Nephron progenitor cell (in vitro differentiated cells): Measurements from ENCODE around the gene LHFPL2.

Source experiments
- DNase-seq: peaks from one replicate; pipeline ENCODE4 v3.0.0; 2021
- H3K27ac Mint-ChIP-seq: 2 replicates; pipeline ENCODE4 v1.8.0; 2021; ENCODE audit warnings: mild to moderate bottlenecking, moderate library complexity, mixed read lengths
- H3K27me3 Mint-ChIP-seq: 2 replicates; pipeline ENCODE4 v1.8.0; 2021; ENCODE audit warnings: mild to moderate bottlenecking, low read depth, mixed read lengths; ENCODE audit not compliant: poor library complexity
- H3K36me3 Mint-ChIP-seq: 2 replicates; pipeline ENCODE4 v1.8.0; 2021; ENCODE audit warnings: low read depth, mixed read lengths
- H3K4me1 Mint-ChIP-seq: 2 replicates; pipeline ENCODE4 v1.8.0; 2021; ENCODE audit warnings: mixed read lengths
- H3K4me3 Mint-ChIP-seq: 2 replicates; pipeline ENCODE4 v1.8.0; 2021; ENCODE audit warnings: mild to moderate bottlenecking, moderate library complexity, mixed read lengths
- H3K9me3 Mint-ChIP-seq: 2 replicates; pipeline ENCODE4 v1.8.0; 2021; ENCODE audit warnings: mild to moderate bottlenecking, moderate library complexity, mixed read lengths
- TF ChIP-seq, protein P1 (sequence below): fragments of 200-600 bp; sonication (generic); IDR thresholded peaks from 2 replicates; pipeline ENCODE4 v1.5.0; 2021; ENCODE audit warnings: antibody characterized with exemption

LHFPL2 gene

DNA sequence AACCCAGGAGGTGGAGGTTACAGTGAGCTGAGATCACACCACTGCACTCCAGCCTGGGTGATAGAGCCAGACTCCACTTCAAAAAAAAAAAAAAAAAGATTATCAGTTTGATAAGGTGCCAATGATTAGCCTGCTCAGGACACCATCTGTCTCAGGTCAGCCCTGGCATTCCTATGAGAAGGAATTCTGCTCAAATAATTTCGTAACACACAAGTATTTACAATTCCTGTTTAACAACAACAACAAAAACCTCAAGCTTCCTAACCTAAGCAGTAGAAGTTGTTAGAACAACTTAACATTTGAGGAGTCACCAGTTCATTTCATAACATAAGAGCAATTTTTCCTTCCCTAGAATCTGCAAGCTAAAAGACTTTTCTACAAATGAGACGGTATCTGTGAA lies 85.0 kb downstream of the LHFPL2 start:
- Mint-ChIP-seq H3K36me3 (peaks cover 70% of the 10 kb centered on the region), H3K9me3 (no peaks in the 10 kb centered on the region), H3K27me3 (no peaks in the 10 kb centered on the region), H3K27ac (no peak overlapping the region), H3K4me1 (peaks cover 54% of the 10 kb centered on the region), H3K4me3 (no peak overlapping the region)
- TF ChIP-seq, protein P1, sequence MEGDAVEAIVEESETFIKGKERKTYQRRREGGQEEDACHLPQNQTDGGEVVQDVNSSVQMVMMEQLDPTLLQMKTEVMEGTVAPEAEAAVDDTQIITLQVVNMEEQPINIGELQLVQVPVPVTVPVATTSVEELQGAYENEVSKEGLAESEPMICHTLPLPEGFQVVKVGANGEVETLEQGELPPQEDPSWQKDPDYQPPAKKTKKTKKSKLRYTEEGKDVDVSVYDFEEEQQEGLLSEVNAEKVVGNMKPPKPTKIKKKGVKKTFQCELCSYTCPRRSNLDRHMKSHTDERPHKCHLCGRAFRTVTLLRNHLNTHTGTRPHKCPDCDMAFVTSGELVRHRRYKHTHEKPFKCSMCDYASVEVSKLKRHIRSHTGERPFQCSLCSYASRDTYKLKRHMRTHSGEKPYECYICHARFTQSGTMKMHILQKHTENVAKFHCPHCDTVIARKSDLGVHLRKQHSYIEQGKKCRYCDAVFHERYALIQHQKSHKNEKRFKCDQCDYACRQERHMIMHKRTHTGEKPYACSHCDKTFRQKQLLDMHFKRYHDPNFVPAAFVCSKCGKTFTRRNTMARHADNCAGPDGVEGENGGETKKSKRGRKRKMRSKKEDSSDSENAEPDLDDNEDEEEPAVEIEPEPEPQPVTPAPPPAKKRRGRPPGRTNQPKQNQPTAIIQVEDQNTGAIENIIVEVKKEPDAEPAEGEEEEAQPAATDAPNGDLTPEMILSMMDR: no peak
- DNase-seq: no peak

GRCh38 chr5:78562714-78563330 lies 85.8 kb downstream of the LHFPL2 start:
- H3K9me3 Mint-ChIP-seq: no peaks in the 10 kb centered on the region
- H3K27ac Mint-ChIP-seq: peak overlapping the region; percentile 91
- H3K4me3 Mint-ChIP-seq: no peak overlapping the region
- DNase-seq: no peak
- TF ChIP-seq, protein P1: no peak
- H3K27me3 Mint-ChIP-seq: no peaks in the 10 kb centered on the region
- peaks cover 46% of the 10 kb centered on the region for H3K4me1 Mint-ChIP-seq
- peaks cover 75% of the 10 kb centered on the region for H3K36me3 Mint-ChIP-seq

DNA sequence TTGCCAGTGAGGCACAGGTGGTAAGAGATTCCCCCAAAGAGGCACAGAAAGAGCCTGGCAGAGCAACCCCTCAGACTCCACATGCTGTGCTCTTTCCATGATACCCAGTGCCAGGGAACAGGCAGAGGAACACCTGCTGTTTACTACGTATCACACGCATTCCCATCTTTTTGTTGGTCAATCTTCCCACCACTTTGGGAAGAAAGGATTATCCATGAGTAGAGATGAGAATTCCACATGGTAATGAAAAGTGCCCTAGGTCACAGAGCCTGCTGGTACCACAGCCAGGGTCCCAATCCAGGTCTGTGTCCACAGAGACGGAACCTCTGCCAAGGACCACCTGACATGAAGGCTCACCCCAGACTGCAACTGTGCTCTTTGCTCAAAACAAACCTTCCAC lies 86.6 kb downstream of the LHFPL2 start:
- TF ChIP-seq, protein P1: no peak
- no peak overlapping the region for H3K4me3 Mint-ChIP-seq
- DNase-seq: no peak

DNA sequence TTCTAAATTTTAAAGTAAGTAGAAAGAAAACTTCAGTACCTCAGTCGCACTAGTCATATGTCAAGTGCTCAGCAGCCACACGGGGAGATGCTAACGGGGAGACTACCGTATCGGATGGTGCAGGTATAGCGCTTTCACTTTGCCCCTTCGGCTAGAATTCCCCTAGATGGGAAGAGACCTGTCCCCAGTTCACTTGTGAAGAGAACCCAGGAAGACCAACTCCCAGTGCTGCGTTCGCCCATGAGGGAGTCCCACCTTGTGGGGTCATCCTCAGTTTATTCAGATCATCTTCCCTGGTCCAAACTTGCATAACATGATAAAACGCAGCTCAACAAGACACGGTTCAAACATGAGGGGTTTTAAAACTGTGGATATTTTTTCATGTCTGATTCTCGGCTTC lies 87.3 kb downstream of the LHFPL2 start:
- H3K36me3 Mint-ChIP-seq: peaks cover 83% of the 10 kb centered on the region
- peaks cover 40% of the 10 kb centered on the region for H3K4me1 Mint-ChIP-seq
- no peak for DNase-seq
- H3K27ac Mint-ChIP-seq: no peak overlapping the region
- no peaks in the 10 kb centered on the region for H3K27me3 Mint-ChIP-seq
- H3K4me3 Mint-ChIP-seq: no peak overlapping the region
- TF ChIP-seq, protein P1: no peak
- H3K9me3 Mint-ChIP-seq: no peaks in the 10 kb centered on the region

More for the DNA sequence above, 86.6 kb downstream of the LHFPL2 start:
- Mint-ChIP-seq H3K36me3 (peaks cover 82% of the 10 kb centered on the region), H3K4me1 (peaks cover 40% of the 10 kb centered on the region), H3K27me3 (no peaks in the 10 kb centered on the region), H3K27ac (peak overlapping the region; percentile 91), H3K9me3 (no peaks in the 10 kb centered on the region)

GRCh38 chr5:78560000-78560855 lies 88.3 kb downstream of the LHFPL2 start:
- H3K36me3 Mint-ChIP-seq: peaks cover 86% of the 10 kb centered on the region
- no peaks in the 10 kb centered on the region for H3K27me3 Mint-ChIP-seq
- DNase-seq: no peak
- peak overlapping the region; percentile 39 for H3K27ac Mint-ChIP-seq
- TF ChIP-seq, protein P1: no peak
- H3K9me3 Mint-ChIP-seq: no peaks in the 10 kb centered on the region
- H3K4me3 Mint-ChIP-seq: no peak overlapping the region
- peaks cover 47% of the 10 kb centered on the region for H3K4me1 Mint-ChIP-seq
